HepG2 (cell line): Measurements from ENCODE around the gene OGFR. TPM values are rescaled to one million over a fixed set of nuclear protein-coding genes. Genes with fewer than 3 reads are reported as not detected.
A peak's percentile ranks its signal among the peaks of the same experiment; 100 is the strongest.

Experiments used
- AHR ChIP-seq: IDR thresholded peaks from 2 replicates; pipeline ENCODE4 v1.6.1; 2018; ENCODE audit warnings: missing genetic modification reagents, missing compliant biosample characterization
- AKNA ChIP-seq: sonication (generic); formaldehyde crosslinking; IDR thresholded peaks from 2 replicates; pipeline ENCODE4 v1.4.0; 2020; ENCODE audit warnings: missing genetic modification reagents, borderline replicate concordance
- CC2D1A ChIP-seq: sonication (generic); formaldehyde crosslinking; IDR thresholded peaks from 2 replicates; pipeline ENCODE4 v1.8.1; 2023; ENCODE audit warnings: mild to moderate bottlenecking, missing genetic modification reagents
- CSRNP2 ChIP-seq: sonication (generic); formaldehyde crosslinking; conservative IDR thresholded peaks from 2 replicates; pipeline ENCODE4 v1.8.0; 2022; ENCODE audit warnings: low read depth, missing genetic modification reagents
- DMTF1 ChIP-seq: sonication (generic); formaldehyde crosslinking; IDR thresholded peaks from 2 replicates; pipeline ENCODE4 v1.4.0; 2020; ENCODE audit warnings: mild to moderate bottlenecking, missing genetic modification reagents
- EP300 ChIP-seq, 3 experiments: sonication (generic) in 1 of 3; formaldehyde crosslinking in 1 of 3; IDR thresholded peaks; 2 replicates each; pipeline versions ENCODE4 v1.5.1 to v1.6.1; 2011 to 2020; ENCODE audit warnings: low read depth in 2 of 3, low read length in 2 of 3, borderline replicate concordance in 1 of 3, improper control_type of control experiment in 1 of 3, mild to moderate bottlenecking in 1 of 3, missing genetic modification reagents in 1 of 3, moderate library complexity in 1 of 3
- HIVEP1 ChIP-seq: sonication (generic); formaldehyde crosslinking; IDR thresholded peaks from 2 replicates; pipeline ENCODE4 v1.4.0; 2020; ENCODE audit warnings: mild to moderate bottlenecking, missing genetic modification reagents
- HOXA3 ChIP-seq: sonication (generic); formaldehyde crosslinking; IDR thresholded peaks from 2 replicates; pipeline ENCODE4 v1.5.0; 2020; ENCODE audit warnings: missing genetic modification reagents
- MBNL3 ChIP-seq: fragments of 250-450 bp; sonication (Bioruptor Pico); conservative IDR thresholded peaks from 2 replicates; pipeline ENCODE4 v1.8.0; 2022; ENCODE audit warnings: mild to moderate bottlenecking, inconsistent platforms
- RFX5 ChIP-seq: IDR thresholded peaks from 2 replicates; pipeline ENCODE4 v1.6.1; 2011; ENCODE audit warnings: low read depth, low read length, improper control_type of control experiment
- ZBTB43 ChIP-seq: sonication (generic); formaldehyde crosslinking; conservative IDR thresholded peaks from 2 replicates; pipeline ENCODE4 v1.4.0; 2020; ENCODE audit warnings: missing genetic modification reagents
- polyA plus RNA-seq, 8 experiments: library from polyadenylated mRNA; depleted of rRNA in 3 of 8; stranded (reverse) in 7 of 8; unstranded in 1 of 8; fragments of >200 nt; fragmentation: Illumina TruSeq in 4 of 8; extraction: Trizol in 4 of 8; gene quantifications; 2 replicates each; pipeline versions ENCODE4 v1.2.1 to v1.2.3, GENCODE V29; 2011 to 2016; ENCODE audit warnings: low read depth in 4 of 8, missing spikeins in 1 of 8, mixed read lengths in 1 of 8; ENCODE audit not compliant: insufficient read depth in 1 of 8
- total RNA-seq, 5 experiments: library from RNA; depleted of rRNA; stranded (reverse); fragments of >200 nt; fragmentation: Illumina TruSeq; extraction: Trizol; gene quantifications; 2 replicates each; pipeline ENCODE4 v1.2.3, GENCODE V29; 2016; ENCODE audit warnings: low read depth in 1 of 5

The OGFR gene
- total and polyA plus RNA-seq, 2 of the 13 experiments (the other 11 are each of a cell fraction or from before 2014, with no cell fraction given): 47.7 to 81.8 TPM

GRCh38 chr20:62860391-62860923, 55.8 kb downstream of the OGFR start (continued):
- TF ChIP-seq CSRNP2 (CRISPR knock-in tag): no peak
- no peak for TF ChIP-seq AKNA (CRISPR knock-in tag)
- TF ChIP-seq DMTF1 (CRISPR knock-in tag): no peak
- TF ChIP-seq HIVEP1 (CRISPR knock-in tag): peak; percentile 46; the same call in 1 of the 2 replicates
- TF ChIP-seq EP300 (IDR thresholded peaks at IDR 0.05; ENCODE audit: low read depth in 2 of 2, low read length in 2 of 2): no peak
- TF ChIP-seq EP300 (CRISPR knock-in tag; IDR thresholded peaks at IDR 0.05; ENCODE audit: borderline replicate concordance): no peak
- no peak for TF ChIP-seq RFX5
- no peak for TF ChIP-seq MBNL3
- TF ChIP-seq ZBTB43 (CRISPR knock-in tag): peak; percentile 44; the same call in 1 of the 2 replicates
- 0 out of 2 replicates have a peak, but pooled peaks have one; percentile 5 for TF ChIP-seq CC2D1A (CRISPR knock-in tag)
- TF ChIP-seq HOXA3 (CRISPR knock-in tag): peak; percentile 43
- peak; percentile 75; the same call in 1 of the 2 replicates for TF ChIP-seq AHR (CRISPR knock-in tag)
